Stimulated activated CD8-positive, alpha-beta memory T cell treated with anti-CD3 and anti-CD28 coated beads, Interleukin-15, amount 100 ng/mL, for 24 hours (primary cell): ENCODE measurements around the gene APOB.

Experiments used
- DNase-seq: peaks from one replicate; pipeline ENCODE4 v3.0.0-alpha.2; 2020; ENCODE audit warnings: low read depth

Gene APOB, protein sequence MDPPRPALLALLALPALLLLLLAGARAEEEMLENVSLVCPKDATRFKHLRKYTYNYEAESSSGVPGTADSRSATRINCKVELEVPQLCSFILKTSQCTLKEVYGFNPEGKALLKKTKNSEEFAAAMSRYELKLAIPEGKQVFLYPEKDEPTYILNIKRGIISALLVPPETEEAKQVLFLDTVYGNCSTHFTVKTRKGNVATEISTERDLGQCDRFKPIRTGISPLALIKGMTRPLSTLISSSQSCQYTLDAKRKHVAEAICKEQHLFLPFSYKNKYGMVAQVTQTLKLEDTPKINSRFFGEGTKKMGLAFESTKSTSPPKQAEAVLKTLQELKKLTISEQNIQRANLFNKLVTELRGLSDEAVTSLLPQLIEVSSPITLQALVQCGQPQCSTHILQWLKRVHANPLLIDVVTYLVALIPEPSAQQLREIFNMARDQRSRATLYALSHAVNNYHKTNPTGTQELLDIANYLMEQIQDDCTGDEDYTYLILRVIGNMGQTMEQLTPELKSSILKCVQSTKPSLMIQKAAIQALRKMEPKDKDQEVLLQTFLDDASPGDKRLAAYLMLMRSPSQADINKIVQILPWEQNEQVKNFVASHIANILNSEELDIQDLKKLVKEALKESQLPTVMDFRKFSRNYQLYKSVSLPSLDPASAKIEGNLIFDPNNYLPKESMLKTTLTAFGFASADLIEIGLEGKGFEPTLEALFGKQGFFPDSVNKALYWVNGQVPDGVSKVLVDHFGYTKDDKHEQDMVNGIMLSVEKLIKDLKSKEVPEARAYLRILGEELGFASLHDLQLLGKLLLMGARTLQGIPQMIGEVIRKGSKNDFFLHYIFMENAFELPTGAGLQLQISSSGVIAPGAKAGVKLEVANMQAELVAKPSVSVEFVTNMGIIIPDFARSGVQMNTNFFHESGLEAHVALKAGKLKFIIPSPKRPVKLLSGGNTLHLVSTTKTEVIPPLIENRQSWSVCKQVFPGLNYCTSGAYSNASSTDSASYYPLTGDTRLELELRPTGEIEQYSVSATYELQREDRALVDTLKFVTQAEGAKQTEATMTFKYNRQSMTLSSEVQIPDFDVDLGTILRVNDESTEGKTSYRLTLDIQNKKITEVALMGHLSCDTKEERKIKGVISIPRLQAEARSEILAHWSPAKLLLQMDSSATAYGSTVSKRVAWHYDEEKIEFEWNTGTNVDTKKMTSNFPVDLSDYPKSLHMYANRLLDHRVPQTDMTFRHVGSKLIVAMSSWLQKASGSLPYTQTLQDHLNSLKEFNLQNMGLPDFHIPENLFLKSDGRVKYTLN (N-terminal part only)

DNA sequence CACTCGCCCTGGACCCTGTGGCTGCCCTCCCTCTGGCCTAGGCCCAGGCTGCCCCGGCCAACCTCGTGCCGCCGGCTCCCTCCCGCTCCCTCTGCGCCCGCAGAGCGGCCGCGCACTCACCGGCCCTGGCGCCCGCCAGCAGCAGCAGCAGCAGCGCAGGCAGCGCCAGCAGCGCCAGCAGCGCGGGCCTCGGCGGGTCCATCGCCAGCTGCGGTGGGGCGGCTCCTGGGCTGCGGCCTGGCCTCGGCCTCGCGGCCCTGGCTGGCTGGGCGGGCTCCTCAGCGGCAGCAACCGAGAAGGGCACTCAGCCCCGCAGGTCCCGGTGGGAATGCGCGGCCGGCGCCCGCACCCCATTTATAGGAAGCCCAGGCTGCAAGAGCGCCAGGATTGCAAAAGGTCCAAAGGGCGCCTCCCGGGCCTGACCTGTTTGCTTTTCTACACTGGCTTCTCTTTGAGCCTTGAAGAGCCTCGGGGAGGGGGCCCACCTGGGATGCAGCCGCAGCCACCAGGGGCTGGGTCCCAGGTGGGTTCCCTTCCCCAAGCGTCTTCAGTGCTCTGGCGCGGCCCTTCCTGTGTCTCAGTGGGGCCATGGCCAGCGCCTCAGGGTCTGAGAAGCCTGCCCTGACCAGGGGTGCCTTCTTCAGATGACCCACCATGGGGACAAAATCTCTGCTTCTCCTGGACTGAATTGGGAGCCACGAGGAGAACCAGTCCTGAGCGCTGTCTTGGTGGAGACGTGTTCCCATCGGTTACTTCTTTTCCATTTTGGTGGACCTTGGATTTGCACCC is at the start of gene APOB:
APOB (minus strand) TSS at position 330 of the 789 bp plus-strand sequence; CDS start at position 202, 128 bp downstream.
- DNase-seq, result no peak

DNA sequence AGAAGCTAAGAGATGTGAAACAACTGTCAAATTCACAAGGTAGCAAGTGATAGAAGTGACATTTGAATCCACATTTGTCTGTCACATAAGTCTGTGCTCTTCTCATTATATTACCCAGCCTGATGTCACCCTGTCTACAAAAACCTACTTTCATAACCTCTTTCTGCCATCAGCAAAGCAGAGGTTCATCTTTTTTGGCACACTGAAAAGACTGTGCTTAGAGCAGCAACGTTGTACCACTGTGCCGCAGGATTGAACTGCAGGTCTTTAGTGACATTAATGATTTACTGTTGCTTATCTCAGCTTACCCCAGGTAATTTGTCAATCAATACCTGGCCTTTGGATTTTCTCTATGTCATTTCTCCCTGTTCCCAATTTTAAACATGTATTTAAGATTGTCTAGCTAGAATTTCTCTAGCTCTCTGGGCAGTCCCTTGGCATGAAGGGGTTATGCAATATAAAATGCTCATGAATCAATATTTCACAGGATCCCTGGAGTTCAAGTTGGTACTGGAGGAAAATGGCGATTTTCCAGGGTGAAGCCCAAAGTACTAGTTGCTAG is 48.5 kb upstream of the APOB start:
- no peak for DNase-seq

DNA sequence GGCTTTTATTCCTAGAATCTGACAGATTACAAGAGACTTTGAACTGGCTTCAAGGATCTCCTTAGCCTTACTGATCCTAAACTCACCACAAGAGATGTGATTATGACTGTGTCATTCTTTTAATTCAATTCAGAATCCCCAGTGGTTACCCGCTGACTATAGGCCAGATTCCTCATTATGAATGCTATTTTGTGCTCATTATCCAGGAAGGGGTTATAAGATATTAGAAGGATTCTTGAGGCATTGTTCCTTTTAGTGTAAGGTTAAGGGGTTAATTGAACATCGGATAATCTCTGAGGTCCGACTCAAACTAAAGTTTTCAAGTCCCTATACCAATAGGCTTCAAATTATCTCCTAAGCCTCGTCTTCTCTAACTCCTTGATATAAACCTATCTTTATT is 40.5 kb upstream of the APOB start:
- no peak for DNase-seq

DNA sequence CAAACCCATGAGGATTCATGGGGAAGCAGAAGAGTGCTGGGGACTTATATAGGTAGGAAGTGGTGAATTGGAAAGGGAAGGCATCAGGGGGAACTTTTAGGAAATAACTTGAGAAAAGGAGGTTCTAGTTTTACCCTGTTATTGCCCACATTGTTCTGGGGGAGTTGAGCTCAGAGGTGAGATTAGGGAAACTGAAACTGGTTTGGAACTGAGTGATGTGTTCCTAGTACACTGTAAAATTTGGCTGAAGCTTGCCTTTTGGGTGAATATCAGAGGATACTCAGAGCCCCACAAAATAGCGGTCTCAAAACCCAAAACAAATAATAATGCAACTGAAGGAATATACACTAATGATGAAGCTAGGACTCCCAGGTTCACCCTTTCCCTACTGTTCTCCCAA is 39.6 kb upstream of the APOB start:
- no peak for DNase-seq

DNA sequence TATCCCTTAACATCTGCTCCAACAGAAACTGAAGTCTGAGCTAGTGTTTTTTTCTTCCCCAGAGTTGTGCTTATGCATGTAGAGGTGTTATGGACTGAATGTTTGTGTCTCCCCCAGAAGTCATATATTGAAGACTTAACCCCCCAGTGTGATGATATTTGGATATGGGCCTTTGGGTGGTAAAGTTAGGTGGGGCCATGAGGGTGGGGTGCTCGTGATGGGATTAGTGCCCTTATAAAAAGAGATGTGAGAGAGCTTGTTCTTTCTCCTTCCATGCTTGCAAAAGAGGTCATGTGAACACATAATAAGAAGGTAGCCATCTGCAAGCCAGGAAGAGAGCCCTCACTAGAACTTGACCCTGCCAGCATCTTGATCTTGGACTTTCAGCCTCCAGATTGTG is 34.4 kb upstream of the APOB start:
- no peak for DNase-seq

DNA sequence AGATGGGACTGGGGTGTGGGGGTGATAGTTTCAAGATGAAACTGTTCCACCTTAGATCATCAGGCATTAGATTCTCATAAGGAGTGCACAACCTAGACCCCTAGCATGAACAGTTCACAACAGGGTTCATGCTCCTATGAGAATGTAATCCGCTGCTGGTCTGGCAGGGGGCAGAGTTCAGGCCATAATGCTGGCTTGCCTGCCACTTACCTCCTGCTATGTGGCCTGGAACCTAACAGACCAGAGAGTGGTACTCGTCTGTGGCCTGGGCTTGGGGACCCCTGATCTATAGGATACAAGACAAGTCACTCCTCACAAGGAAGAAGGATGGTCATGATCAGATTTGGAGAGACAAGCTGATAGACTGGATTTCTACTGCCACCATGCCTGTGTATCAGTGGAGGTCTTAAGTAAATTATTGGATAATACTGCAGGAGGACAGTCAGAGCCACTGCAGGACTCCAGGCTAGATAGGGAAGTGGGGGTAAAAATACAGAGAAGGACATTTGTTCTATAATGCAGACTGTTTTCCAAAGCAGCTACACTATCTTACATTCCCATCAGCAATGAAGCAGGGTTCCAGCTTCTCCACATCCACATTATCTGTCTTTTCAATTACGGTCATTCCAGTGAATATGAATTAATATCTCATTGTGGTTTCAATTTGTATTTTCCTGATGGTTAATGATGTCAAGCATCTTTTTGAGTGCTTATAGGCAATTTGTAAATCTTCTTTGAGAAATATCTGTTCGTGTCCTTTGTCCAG is 28.8 kb upstream of the APOB start:
- no peak for DNase-seq

DNA sequence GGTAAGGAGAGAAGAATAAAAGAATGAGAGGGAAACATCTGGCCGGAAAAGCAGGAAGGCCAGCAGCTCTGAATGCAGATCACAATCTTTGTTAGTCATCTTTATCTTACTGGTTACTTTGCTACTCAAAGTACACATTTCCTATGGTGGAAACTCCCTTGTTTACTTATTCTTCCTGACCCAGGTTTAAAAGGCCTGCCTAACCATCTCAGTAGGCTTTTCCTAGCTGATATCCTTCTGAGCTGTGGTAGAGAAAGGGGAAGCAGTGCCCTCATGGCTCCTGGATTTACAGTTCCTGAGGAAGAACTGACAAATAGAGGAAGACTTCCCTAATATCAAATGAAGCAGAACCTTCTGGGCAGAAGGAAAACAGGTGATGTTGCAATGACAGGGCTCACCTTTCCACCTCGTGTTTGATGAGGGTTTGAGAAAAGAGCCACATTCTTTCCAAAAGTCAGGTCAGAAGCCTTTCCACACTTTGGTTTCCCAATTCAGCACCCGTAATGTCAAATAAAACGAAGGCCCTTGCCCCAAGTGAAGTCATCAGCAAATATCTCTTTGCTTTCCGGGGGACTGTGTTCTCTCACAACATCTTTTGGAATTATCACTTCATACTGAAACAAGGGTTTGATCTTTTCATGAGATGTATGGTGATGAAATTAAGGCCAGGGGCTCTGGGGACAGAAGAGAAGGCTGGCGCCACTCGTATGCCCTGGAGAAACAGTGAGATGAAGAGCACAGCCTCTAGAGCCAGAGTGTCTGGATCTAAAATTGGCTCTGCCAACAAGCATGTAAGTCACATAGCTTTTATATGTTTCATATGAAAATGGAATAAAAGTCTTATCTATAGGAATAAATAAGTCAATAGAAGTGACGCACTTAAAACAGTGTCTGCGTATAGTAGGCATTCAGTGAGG is 26.7 kb upstream of the APOB start:
- DNase-seq, result no peak

DNA sequence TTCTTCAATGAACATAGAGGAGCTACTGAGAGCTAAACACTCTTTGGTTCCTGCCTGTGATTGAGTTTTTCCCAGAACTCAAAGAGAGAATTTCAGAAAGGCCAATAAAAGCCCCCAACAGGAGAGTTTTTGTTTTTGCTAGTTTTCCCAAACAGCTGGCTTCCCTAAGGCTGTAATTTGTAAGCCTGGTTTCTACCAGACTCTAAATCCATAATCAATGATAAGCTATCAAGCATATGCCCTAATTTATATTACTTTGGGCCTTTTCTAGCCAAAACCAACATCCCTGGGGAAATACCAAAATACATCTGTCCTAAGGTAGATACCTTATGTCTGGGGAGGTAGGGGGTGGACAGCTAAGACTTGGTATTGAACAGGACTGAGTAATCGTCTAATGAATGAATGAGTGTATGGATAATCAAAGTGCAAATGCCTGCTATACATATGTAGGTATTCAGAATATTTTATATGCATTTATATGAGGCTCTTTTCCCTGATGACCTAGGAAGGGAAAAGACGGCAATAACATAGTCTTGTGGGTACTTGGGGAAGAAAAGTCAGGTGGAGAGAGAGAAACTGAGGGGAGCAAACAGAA is 26.0 kb upstream of the APOB start:
- no peak for DNase-seq

DNA sequence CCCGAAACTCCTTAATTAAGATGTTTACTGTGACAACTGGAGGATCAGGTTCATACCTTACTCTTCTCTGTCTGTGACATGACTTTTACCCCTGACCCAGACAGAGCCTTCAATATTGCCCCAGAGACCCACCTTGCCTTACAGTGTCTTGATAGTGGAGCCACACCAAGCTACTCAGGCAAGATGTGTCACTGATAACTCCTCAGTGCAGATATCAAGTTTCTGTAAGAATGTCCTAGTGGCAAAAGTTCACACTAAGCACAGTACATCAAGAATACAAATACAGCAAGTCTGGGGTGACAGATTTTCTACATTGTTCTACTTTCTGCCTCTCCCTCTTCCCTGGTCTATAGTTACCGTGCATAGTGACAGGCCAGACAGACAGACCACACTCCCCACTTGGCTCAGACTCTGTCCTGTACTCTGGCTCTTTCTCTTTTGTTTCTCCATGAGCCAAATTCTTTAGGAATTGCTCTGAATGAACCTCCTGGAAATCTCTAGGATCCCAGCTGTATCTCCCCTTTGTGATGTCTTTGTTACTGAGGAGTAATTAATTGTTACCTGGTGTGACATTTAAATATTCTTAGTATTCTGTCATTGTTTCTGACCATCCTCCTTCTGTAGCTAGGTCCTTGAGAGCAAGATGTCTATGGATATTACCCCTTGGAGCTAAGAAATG is 24.1 kb upstream of the APOB start:
- DNase-seq, result no peak

DNA sequence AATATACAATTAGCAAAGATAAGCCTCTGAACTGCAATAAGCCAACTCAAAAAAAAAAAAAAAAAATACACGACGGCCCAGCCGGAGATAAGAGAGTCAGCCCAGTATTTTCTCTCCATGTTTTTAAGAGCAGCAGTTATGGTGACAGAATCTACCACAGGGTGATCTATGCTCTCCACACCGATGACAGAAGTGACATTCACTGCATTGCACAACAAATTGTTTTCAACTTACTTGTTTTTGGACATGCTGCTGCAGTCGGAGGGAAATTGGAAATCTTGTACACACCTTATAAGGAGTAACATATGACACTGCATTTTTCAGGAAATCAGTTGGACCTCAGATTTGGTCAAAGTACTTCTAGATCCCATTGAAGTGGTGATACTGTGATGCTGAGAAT is 23.3 kb upstream of the APOB start:
- no peak for DNase-seq

DNA sequence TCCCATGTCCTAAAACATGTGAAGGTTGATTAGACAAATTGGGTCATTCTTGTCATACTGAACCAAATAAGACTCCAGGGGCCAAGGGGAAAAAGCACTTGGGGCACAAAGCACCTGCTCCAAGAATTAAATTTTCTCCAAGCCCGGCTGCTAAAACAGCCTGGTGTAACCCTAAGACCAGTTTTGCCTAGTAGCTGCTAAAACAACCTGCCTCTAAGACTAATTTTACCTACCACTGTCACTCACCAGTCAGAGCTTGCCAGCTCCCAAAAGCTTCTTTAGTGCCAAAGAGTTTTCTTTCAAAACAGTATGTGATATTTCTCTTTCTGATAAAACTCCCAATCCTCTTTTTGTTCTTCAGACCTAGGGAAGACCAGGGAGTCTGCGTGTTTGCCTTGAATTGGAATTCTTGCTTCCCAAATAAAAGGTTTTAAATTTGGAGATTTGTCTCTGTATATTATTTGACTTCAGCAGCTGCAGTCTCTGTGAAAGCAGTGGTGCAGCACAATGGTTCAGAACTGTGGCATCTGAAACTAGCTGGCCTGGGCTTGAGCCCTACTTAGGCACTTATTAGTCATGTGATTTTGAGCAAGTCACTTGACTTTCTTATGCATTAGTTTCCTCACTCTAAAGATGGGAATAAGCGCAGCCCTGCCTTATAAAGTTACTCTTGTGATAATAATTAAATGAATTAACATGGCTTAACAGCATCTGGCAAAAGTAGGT is 16.2 kb upstream of the APOB start:
- no peak for DNase-seq

DNA sequence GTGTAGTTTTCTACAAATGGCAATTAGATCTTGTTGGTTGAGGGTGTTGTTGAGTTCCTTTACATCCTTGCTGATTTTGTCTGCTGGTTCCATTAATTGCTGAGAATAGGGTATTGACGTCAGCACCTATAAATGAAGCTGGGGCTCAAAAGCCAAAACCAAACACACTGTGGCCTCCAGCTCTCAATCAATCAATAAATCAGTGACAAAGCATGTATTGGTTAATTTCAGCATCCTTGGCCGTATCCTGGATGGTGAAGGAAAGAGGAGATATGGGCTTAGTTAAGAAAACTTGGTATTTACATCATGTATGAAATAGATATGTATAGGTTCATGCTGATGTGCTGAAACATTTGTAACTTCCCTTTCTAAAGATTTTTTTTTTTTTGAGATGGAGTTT is 13.2 kb upstream of the APOB start:
- no peak for DNase-seq

DNA sequence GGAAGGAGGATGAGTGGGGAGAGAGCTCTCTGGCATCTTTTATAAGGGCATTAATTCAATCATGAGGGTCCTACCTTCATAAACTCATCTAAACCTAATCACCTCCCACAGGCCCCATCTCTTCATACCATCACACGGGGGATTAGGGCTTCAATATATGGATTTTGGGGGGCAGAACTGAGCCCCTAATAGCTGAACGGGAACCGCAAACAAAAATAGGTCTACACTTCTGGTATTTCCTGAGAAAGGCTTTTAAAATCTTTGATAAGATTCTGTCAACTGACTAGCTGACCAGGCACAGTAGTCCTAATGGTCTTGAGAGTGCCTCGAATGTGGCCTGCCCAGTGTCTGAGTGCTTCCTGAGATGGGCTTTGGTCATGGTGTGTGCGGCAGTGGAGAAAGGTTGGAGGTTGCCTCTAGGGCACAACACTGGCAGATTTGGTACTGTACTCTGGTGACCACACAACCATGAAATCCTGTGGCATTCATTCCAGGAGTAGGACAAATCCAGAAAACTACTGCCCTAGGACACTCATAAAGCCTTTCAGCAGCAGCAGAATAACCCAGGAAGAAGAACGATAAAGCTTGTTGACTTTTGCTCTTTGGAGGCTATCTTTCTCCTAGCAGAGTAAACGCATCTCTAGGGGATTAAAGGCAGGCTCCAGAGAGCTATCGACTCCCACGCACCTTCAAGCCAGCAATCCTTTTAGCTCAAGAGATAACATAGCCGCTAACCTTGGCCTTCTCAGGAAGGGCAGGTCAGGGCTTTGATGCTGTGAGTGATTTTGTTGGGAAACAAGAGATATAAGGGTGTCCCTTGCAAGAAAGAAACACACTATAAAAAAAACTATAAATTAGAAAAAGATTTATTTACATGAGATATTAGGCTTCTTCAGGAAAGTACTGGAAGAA is 12.3 kb upstream of the APOB start:
- no peak for DNase-seq

DNA sequence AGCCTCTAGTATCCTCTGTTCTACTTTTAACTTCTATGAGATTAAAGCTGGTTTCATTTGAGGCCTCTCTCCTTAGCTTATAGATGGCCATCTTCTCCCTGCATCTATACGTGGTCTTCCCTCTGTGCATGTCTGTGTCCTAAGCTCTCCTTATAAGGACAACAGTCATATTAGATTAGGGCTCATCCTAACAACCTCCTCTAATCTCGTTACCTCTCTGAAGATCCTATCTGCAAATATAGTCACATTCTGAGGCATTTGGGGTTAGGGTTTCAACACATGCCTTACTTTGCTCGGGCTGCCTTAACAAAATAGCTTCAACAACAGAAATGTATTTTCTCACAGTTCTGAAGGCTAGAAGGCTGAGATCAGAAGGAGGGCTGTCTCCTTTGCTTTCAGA is 11.6 kb upstream of the APOB start:
- no peak for DNase-seq

DNA sequence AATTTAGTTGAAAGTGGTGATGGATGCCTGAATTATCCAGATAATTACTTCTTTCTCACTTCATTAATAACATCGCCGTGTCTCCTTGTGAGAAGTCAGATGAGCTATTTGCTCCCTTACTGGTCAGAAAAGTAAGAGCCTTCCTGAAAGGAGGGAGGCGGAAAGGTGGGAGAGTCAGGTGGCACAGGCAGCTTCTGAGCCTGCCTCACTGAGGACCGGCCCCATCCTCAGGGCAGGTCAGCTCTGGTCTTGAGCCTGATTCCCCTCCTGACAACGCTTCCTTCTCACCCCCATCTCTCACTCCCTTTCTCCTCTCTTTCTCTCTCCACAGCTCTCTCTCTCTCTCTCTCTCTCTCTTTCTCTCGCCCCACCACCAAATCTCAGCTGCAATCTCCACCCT is 10.1 kb upstream of the APOB start:
- DNase-seq, result no peak

DNA sequence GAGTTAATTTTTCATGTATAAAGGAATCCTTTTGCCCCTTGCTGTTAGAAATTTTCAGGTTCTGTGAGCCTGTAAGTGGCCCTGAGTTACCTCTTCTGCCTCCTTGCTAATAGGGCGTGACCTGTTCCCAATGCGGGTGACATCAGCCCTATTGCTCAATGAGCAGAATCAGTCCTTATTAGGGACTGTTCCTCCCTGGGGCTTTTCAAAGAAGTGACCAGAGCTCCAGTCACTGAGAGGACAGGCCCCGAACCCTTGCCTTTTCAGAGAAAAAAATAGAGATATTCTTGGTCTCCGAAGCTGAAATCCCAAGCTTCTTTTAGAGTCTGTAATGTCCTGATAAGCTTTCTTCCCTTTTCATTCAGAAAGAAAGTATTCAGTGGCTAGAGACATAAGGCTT is 8.2 kb upstream of the APOB start:
- no peak for DNase-seq

DNA sequence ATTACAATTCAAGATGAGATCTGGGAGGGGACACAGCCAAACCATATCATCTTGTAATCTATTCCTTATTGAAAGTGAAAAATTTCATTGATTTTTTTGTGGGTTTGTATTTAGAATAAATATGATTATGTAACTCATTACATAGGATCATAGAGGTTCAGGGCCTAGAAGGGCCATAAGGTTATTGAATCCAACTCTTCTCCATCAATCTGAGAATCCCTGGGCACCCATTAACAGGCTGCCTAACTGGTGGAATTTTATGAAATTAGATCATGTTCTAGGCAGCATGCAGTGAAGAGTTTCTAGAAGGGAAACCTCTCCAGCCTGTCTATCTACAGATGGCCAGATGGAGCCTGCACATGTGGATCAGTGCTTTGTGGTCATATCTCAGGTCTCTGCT is 6.3 kb upstream of the APOB start:
- no peak for DNase-seq
